Upper lobe of left lung (tissue), 6 donors: Measurements from ENCODE around the gene C4orf54. TPM values are rescaled to one million over a fixed set of nuclear protein-coding genes. Genes with fewer than 3 reads are reported as not detected.

Experiments
- ATAC-seq, 2 donors: fragments of 200-7000 bp; cut with Tn5 transposase; one replicate each; pipeline ENCODE4 v1.9.1; 2022; ENCODE audit warnings: mild to moderate bottlenecking in 2 of 2, moderate library complexity in 2 of 2; ENCODE audit not compliant: low FRiP score in 2 of 2
- DNase-seq, 2 donors: peaks; one replicate each; pipeline ENCODE4 v3.0.0-alpha.2; 2019 to 2020
- H3K27ac ChIP-seq, 4 donors: fragments of 200-600 bp; sonication (generic); one replicate each; pipeline ENCODE4 v1.5.1; 2016 to 2019
- H3K27me3 ChIP-seq, 4 donors: fragments of 200-600 bp; sonication (generic); one replicate each; pipeline ENCODE4 v1.5.1; 2017 to 2019
- H3K36me3 ChIP-seq, 4 donors: fragments of 200-600 bp; sonication (generic); one replicate each; pipeline ENCODE4 v1.5.1; 2016 to 2019
- H3K4me1 ChIP-seq, 4 donors: fragments of 200-600 bp; sonication (generic); one replicate each; pipeline ENCODE4 v1.5.1; 2018 to 2019
- H3K4me3 ChIP-seq, 4 donors: fragments of 200-600 bp; sonication (generic); one replicate each; pipeline ENCODE4 v1.5.1; 2017 to 2019; ENCODE audit warnings: mild to moderate bottlenecking in 2 of 4, moderate library complexity in 1 of 4
- H3K9me3 ChIP-seq, 4 donors: fragments of 200-600 bp; sonication (generic); one replicate each; pipeline ENCODE4 v1.5.1; 2018 to 2019
- CTCF ChIP-seq, 6 experiments: fragments of 450-650 bp in 4 of 6; fragments of 200-600 bp in 2 of 6; sonication (generic) in 2 of 6; IDR thresholded peaks; one replicate each; pipeline ENCODE4 v1.5.1; 2016 to 2019; ENCODE audit warnings: antibody characterized with exemption in 6 of 6
- EP300 ChIP-seq, 4 donors: sonication (generic); formaldehyde crosslinking; IDR thresholded peaks; one replicate each; pipeline ENCODE4 v1.5.1; 2017; ENCODE audit warnings: antibody characterized with exemption in 4 of 4, control low read depth in 2 of 4
- POLR2A ChIP-seq, 4 donors: fragments of 450-650 bp; IDR thresholded peaks; one replicate each; pipeline ENCODE4 v1.5.1; 2016 to 2017; ENCODE audit warnings: antibody characterized with exemption in 4 of 4, mild to moderate bottlenecking in 2 of 4
- POLR2AphosphoS5 ChIP-seq, 2 donors: sonication (generic); formaldehyde crosslinking; IDR thresholded peaks; one replicate each; pipeline ENCODE4 v1.5.1; 2017; ENCODE audit warnings: antibody characterized with exemption in 2 of 2
- WGBS, 2 donors: methylation state at CpG; one replicate each; pipeline ENCODE4 v1.1.5; 2017 to 2018; 5-methylcytosine and 5-hydroxymethylcytosine counted together
- total RNA-seq, 6 donors: library from RNA; depleted of rRNA in 4 of 6; stranded (reverse); fragments of >200 nt in 4 of 6; gene quantifications; one replicate each; pipeline versions ENCODE4 v1.1.0 to v1.2.1, GENCODE V29; 2016 to 2021
- donor health status: DM: no; HTN: no; CAD: no; lungs with moderate emphysema.
- donor health status: DM: no; HTN: yes; CAD: no; lungs with severe emphysema.

The C4orf54 gene
- total RNA-seq, 6 donors from 2014 or later, result 0.03 TPM; not detected in 4

DNA sequence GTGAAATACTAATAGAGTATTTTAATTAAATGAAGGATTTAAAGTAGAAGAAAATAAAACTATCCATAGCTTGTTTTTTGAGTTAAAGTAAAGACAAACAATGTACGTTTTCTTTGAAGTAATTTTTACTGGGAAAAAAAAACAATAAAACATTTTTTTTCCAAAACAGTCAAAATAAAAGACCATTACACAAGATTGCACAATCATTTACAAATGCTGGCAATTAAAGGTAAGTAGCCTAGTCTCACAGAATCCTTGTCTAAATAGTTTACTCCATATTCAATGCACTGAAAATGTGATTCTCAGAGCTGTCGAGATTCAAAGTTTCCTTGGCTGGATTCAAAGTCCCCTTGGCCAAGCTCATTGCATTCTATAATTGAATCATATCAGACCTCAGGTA lies 21.2 kb downstream of the C4orf54 start:
- TF ChIP-seq CTCF (IDR thresholded peaks at IDR 0.05), result no peak
- TF ChIP-seq EP300 (IDR thresholded peaks at IDR 0.05), result no peak
- TF ChIP-seq POLR2A (IDR thresholded peaks at IDR 0.05), result no peak
- Histone ChIP-seq H3K27me3 (no peaks in the 10 kb centered on the region), H3K27ac (no peak overlapping the region), H3K4me3 (no peak overlapping the region), H3K9me3 (no peaks in the 10 kb centered on the region), H3K36me3 (no peaks in the 10 kb centered on the region), H3K4me1 (no peaks in the 10 kb centered on the region)
- WGBS, 2 donors, result 78 to 90% methylated on average over 2 of the region's 2 CpGs
- no peak for ATAC-seq
- DNase-seq, result no peak

- TF ChIP-seq CTCF (IDR thresholded peaks at IDR 0.05) (no peak), POLR2AphosphoS5 (IDR thresholded peaks at IDR 0.05) (no peak), EP300 (IDR thresholded peaks at IDR 0.05) (no peak), POLR2A (IDR thresholded peaks at IDR 0.05) (no peak)
- Histone ChIP-seq H3K27ac (no peak overlapping the region), H3K4me1 (no peaks in the 10 kb centered on the region), H3K27me3 (no peaks in the 10 kb centered on the region), H3K9me3 (no peaks in the 10 kb centered on the region), H3K4me3 (no peak overlapping the region), H3K36me3 (no peaks in the 10 kb centered on the region)
- ATAC-seq, result no peak
- WGBS, 2 donors, result 84 to 91% methylated on average over 3 of the region's 3 CpGs
- no peak for DNase-seq
These were observed 22.0 kb downstream of the C4orf54 start for GRCh38 chr4:99635601-99636000.

GRCh38 chr4:99634742-99635360 lies 22.8 kb downstream of the C4orf54 start:
- ATAC-seq, result no peak
- WGBS, 2 donors, result 44 to 53% methylated on average over 1 of the region's 1 CpG
- no peaks in the 10 kb centered on the region for H3K4me1 ChIP-seq
- TF ChIP-seq POLR2A (IDR thresholded peaks at IDR 0.05), result no peak
- no peak for TF ChIP-seq EP300 (IDR thresholded peaks at IDR 0.05)
- no peak for TF ChIP-seq POLR2AphosphoS5 (IDR thresholded peaks at IDR 0.05)
- no peak for TF ChIP-seq CTCF (IDR thresholded peaks at IDR 0.05)
- H3K4me3 ChIP-seq, result no peak overlapping the region
- H3K9me3 ChIP-seq, result no peaks in the 10 kb centered on the region
- H3K27me3 ChIP-seq, result no peaks in the 10 kb centered on the region
- no peaks in the 10 kb centered on the region for H3K36me3 ChIP-seq
- no peak for DNase-seq
- no peak overlapping the region for H3K27ac ChIP-seq

GRCh38 chr4:99633772-99634171 lies 23.9 kb downstream of the C4orf54 start:
- ATAC-seq (no peak), DNase-seq (no peak)
- TF ChIP-seq EP300 (IDR thresholded peaks at IDR 0.05) (no peak), POLR2A (IDR thresholded peaks at IDR 0.05) (no peak), CTCF (IDR thresholded peaks at IDR 0.05) (no peak), POLR2AphosphoS5 (IDR thresholded peaks at IDR 0.05) (no peak)
- Histone ChIP-seq H3K4me1 (no peaks in the 10 kb centered on the region), H3K36me3 (no peaks in the 10 kb centered on the region), H3K9me3 (no peaks in the 10 kb centered on the region), H3K27ac (no peak overlapping the region), H3K4me3 (no peak overlapping the region), H3K27me3 (no peaks in the 10 kb centered on the region)
- 90 to 91% methylated on average over 14 of the region's 14 CpGs for WGBS, 2 donors

DNA sequence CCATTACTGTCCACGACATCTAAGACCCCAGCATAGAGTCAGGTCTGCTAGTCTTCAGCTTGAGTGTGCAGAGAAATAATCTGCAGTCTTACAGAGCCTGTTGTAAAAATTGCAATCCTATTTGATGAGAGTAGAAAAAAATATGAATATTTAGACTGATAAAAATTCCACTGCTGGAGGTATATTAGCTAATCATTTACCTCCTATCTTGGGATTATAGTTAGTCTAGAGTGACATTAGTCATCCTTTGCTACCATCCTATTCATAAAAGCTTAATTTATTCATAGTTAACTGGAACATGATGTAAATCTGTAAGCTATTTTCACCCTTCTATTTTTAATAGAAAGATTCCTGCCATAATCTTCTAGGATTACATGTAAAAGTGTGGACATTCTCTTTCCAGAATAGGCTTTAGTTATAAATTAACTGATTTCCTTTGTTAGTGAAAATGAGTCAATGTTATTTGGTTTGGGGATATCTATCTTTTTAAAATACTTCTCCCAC lies 26.7 kb downstream of the C4orf54 start:
- ATAC-seq, result no peak
- TF ChIP-seq POLR2A (IDR thresholded peaks at IDR 0.05) (no peak), CTCF (IDR thresholded peaks at IDR 0.05) (no peak), POLR2AphosphoS5 (IDR thresholded peaks at IDR 0.05) (no peak), EP300 (IDR thresholded peaks at IDR 0.05) (no peak)
- no peaks in the 10 kb centered on the region for H3K36me3 ChIP-seq
- no peak overlapping the region for H3K27ac ChIP-seq
- no peaks in the 10 kb centered on the region for H3K4me1 ChIP-seq
- 64 to 76% methylated on average over 1 of the region's 1 CpG for WGBS, 2 donors
- DNase-seq, result no peak
- H3K27me3 ChIP-seq, result no peaks in the 10 kb centered on the region
- H3K4me3 ChIP-seq, result no peak overlapping the region
- no peaks in the 10 kb centered on the region for H3K9me3 ChIP-seq
